HG02840 (cell line): ENCODE measurements around the gene SIGLEC14.
"Not testable (repeated sequence)": the region's sequence is repeated elsewhere in the genome, so short reads cannot be mapped to it uniquely, and the experiment has no call there.

Experiments used
- ATAC-seq: cut with Tn5 transposase; IDR thresholded peaks from one replicate; pipeline ENCODE4 v1.9.1; 2021; ENCODE audit warnings: mild to moderate bottlenecking, moderate library complexity, moderate number of reproducible peaks; ENCODE audit not compliant: unreplicated experiment, low FRiP score

Gene SIGLEC14

DNA sequence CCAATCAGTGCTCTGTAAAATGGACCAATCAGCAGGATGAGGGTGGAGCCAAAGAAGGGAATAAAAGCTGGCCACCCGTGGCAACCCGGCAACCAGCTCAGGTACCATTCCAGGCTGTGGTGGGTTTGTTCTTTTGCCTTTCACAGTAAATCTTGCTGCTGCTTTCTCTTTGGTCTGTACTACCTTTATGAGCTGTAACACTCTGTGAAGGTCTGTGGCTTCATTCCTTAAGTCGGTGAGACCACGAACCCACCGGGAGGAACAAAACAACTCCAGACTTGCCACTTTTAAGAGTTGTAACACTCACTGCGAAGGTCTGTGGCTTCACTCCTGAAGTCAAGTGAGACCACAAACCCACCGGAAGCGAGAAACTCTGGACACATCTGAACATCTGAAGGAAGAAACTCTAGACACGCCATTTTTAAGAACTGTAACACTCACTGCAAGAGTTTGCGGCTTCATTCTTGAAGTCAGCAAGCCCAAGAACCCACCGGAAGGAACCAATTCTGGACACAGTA is 30.0 kb upstream of the SIGLEC14 start:
- no peak for ATAC-seq

DNA sequence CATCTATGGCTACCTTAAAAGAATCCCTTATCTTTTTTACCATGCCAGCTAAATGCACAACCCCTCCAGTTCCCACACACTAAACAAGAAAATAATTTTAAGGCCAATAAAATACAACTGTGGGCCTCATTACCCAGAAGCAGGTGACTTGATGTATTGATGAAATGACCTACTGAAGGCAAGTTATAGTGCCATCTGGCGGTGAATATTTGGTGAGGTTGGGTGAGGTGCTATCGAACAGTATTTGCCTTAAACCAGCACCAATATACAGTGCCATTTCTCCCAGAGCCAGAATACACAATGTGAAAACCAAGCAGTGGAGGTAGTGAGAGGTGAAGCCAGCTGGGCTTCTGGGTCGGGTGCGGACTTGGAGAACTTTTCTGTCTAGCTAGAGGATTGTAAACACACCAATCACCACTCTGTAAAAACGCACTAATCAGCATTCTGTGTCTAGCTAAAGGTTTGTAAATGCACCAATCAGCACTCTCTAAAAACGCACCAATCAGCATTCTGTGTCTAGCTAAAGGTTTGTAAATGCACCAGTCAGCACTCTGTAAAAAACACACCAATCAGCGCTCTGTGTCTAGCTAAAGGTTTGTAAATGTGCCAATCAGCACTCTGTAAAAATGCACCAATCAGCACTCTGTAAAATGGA is 29.4 kb upstream of the SIGLEC14 start:
- not testable (repeated sequence) for ATAC-seq

GRCh38 chr19:51668216-51668615 is 21.6 kb upstream of the SIGLEC14 start:
- ATAC-seq: no peak

GRCh38 chr19:51664997-51665396 is 18.4 kb upstream of the SIGLEC14 start:
- no peak for ATAC-seq

DNA sequence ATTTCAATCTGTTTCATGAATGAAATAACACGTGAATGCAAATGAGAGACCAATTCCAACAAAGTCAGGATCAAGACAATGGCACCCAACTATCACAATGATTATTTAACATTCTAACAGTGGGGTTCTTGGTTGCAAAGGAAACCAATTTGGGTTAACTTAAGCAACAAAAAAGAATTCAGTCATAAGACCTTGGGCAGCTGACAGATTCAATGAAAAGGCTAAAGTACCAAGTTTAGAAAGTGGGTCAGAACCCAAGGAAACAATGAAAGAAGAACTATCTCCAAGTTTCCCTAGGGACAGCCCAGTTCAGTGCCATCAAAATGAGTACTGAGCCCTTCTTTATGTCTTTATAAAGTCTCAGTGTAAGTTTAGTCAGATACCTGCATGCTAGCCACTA is 17.5 kb upstream of the SIGLEC14 start:
- ATAC-seq: no peak

GRCh38 chr19:51663650-51664049 is 17.0 kb upstream of the SIGLEC14 start:
- no peak for ATAC-seq

- no peak for ATAC-seq
Measured at GRCh38 chr19:51660975-51661600, 14.5 kb upstream of the SIGLEC14 start.

- ATAC-seq: no peak
Measured at GRCh38 chr19:51654783-51655182, 8.2 kb upstream of the SIGLEC14 start.

DNA sequence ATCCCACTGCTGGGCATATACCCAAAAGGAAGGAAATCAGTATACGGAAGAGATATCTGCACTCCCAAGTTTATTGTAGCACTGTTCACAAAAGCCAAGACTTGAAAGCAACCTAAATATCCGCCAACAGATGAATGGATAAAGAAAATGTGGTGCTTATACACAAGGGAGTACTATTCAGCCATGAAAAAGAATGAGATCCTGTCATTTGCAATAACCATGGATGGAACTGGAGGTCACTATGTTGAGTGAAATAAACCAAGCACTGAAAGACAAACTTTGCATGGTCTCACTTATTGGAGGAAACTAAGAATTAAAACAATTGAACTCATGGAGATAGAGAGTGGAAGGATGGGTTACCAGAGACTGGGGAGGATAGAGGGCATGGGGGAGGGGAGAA is 6.5 kb upstream of the SIGLEC14 start:
- no peak for ATAC-seq

DNA sequence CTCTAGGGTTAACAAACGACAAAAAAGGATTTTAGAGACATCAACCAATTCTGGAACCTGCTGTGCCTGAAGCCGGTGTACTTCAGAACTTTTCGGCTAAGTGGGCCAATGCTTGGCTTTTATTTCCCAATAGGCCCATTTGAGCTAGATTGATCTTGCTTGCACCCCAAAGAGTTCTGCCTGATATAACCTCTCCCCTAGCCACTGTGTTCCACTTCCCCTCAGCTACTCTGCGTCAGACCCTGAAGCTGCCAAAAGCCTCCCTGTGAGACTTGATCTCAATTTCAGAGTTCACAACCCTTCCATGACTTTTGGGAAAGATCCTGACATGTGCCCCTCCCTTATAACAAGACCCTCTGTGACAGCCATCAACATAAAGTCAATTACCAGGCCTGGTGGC is 5.6 kb upstream of the SIGLEC14 start:
- ATAC-seq: no peak

- no peak for ATAC-seq
Measured at GRCh38 chr19:51651216-51651846, 4.7 kb upstream of the SIGLEC14 start.

- no peak for ATAC-seq
Measured at GRCh38 chr19:51647318-51647717, 693 bp upstream of the SIGLEC14 start.

DNA sequence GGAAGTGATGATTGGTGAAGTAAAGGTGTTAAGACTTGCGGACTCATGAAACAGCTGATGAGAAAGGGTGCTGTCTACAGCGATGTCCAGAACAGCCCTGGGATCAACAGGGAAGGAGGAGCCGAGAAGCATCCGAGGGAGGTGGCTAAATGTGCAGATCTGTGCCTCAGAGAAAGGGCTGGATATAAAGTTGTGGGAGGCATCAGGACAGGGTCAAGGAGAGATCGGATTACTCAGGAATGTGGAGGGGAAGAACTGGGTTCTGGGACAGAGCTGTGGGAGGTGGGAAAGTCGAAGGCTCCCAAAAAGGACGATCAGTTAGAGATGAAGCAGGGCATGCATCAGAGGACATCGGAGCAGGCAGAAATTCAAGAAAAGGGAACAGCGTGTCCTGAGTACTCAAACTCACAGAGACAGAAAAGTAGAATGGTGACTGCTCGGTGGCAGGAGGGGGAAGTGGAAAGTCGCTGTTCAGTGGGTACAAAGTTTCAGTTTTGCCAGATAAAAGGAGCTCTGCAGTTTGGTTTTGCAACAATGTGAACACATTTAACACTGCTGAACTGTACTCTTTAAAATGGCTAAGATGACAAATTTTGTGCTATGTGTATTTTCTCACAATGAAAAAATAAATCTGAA is 1.9 kb downstream of the SIGLEC14 start:
- no peak for ATAC-seq

GRCh38 chr19:51641648-51642047 is 5.0 kb downstream of the SIGLEC14 start:
- ATAC-seq: no peak

GRCh38 chr19:51640386-51640785 is 6.2 kb downstream of the SIGLEC14 start:
- no peak for ATAC-seq

GRCh38 chr19:51639916-51640315 is 6.7 kb downstream of the SIGLEC14 start:
- ATAC-seq: no peak

DNA sequence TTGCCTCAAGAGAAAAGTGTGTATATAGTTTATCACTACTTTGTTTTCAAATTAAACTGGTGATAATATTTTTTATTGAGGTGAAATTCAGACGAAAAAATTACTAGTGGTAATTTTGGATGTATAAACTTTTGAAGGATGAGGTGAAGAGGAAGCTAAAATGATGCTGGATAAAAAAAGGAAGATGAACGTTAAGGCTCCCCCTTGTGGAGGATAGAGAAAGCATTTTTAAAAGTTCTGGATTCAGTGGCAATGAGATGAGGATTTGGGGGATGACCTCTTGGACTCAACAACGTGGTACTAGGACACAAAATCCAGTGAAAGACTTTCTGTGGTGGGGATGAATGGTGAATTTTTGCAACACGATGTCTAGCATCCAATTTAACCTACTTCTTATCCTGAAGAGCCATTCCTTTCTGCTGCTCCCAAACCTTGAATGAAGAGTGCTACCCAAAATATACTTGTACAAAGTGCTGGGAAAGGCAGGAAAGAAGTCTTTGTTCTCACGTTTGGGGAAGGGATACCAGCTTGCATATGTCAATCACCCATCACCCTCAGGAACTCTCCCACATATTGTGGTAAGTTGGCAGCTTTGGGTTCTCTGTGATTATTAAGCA is 9.2 kb downstream of the SIGLEC14 start:
- no peak for ATAC-seq

DNA sequence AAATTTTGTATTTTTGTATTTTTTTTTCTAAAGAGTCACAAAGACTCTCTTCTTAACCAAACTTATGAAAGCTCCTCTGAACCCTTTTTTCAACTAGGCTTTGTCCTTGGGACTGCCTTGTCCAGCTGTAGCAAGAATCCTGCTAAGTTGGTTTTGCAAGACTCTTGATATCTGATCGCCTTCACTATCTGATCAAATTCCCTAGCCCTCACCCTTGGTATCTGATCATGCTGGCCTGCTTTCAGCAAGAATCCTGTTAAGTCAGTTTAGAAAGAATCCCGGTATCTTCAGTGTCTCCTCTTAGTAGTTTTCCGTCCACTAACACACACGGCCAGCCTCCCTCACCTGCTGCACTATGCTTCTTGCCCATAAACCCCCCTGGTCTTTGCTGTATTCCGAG is 14.5 kb downstream of the SIGLEC14 start:
- ATAC-seq: no peak

DNA sequence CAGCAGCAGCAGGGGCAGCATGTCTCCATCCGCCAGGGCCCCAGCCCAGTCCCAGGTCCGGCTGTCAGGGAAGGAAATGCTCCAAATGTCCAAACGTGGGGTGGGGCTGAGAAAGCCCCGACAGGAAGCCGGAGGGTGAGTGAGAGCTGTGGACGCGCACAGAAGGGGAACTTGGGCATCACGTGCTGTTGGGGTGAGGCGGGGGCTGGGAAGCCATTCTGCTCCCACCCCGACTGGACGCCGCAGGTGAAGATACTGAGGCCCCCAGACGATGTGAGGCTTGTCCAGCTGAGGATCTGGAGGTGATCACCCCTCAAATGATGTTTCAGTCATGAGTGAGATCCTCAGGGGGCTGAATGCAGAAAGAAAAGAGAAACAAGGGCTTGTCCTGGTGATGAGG is 16.3 kb downstream of the SIGLEC14 start, which contains the start of gene SIGLEC5:
Gene SIGLEC5, minus strand, starts transcription at position 87 of the 400 bp plus-strand sequence. Its CDS starts 66 bp downstream, at position 21.
- ATAC-seq: not testable (repeated sequence)

- no peak for ATAC-seq
Measured at GRCh38 chr19:51628153-51628939, 18.3 kb downstream of the SIGLEC14 start.
